Hepatocyte (in vitro differentiated cells): ENCODE data around the gene EPHB6.

ENCODE experiments used
- CTCF ChIP-seq: fragments of 200-600 bp; sonication (generic); IDR thresholded peaks from 2 replicates; pipeline ENCODE4 v1.5.1; 2016; ENCODE audit warnings: antibody characterized with exemption, mild to moderate bottlenecking; ENCODE audit not compliant: poor library complexity
- EZH2 ChIP-seq: fragments of 200-600 bp; sonication (generic); IDR thresholded peaks from 2 replicates; pipeline ENCODE4 v1.6.1; 2016; ENCODE audit warnings: antibody characterized with exemption, mild to moderate bottlenecking, borderline replicate concordance
- EZH2phosphoT487 ChIP-seq: fragments of 200-600 bp; sonication (generic); IDR thresholded peaks from one replicate; pipeline ENCODE4 v1.6.1; 2018; ENCODE audit warnings: antibody characterized with exemption, mild to moderate bottlenecking, low read depth, moderate library complexity; ENCODE audit not compliant: unreplicated experiment, severe bottlenecking

GRCh38 chr7:142871260-142872105 lies 16.6 kb downstream of the EPHB6 start:
- TF ChIP-seq CTCF, result no peak
- no peak for TF ChIP-seq EZH2
- TF ChIP-seq EZH2phosphoT487, result no peak
